Ovary (tissue), 9 donors: ENCODE measurements around the gene RANBP3. TPM values are rescaled to one million over a fixed set of nuclear protein-coding genes. Genes with fewer than 3 reads are reported as not detected.

Experiments
- DNase-seq, 5 donors: peaks; one replicate each; pipeline ENCODE4 v3.0.0-alpha.2; 2019 to 2020
- H3K27ac ChIP-seq, 2 donors: fragments of 200-600 bp; one replicate each; pipeline versions ENCODE4 v1.5.1 to v1.8.0; 2019 to 2022
- H3K27me3 ChIP-seq: fragments of 200-600 bp; one replicate; pipeline ENCODE4 v1.8.0; 2022
- H3K36me3 ChIP-seq: fragments of 200-600 bp; sonication (generic); one replicate; pipeline ENCODE4 v1.5.1; 2019
- H3K4me1 ChIP-seq: one replicate; pipeline ENCODE4 v1.8.1; 2013; ENCODE audit warnings: mild to moderate bottlenecking, moderate library complexity; ENCODE audit not compliant: insufficient read depth
- H3K4me3 ChIP-seq: fragments of 200-600 bp; sonication (generic); one replicate; pipeline ENCODE4 v1.5.1; 2017
- H3K9me3 ChIP-seq, 2 donors: fragments of 200-600 bp in 1 of 2; sonication (generic) in 1 of 2; one replicate each; pipeline versions ENCODE4 v1.5.1 to v1.8.1; 2013 to 2019; ENCODE audit warnings: mild to moderate bottlenecking in 1 of 2, moderate library complexity in 1 of 2
- EP300 ChIP-seq: sonication (generic); formaldehyde crosslinking; IDR thresholded peaks from one replicate; pipeline ENCODE4 v1.6.1; 2017; ENCODE audit warnings: antibody characterized with exemption
- POLR2A ChIP-seq: fragments of 450-650 bp; IDR thresholded peaks from one replicate; pipeline ENCODE4 v1.6.1; 2017; ENCODE audit warnings: antibody characterized with exemption, mild to moderate bottlenecking, moderate library complexity
- WGBS, 3 donors: extraction: QIAGEN DNeasy Blood & Tissue Kit in 1 of 3; methylation state at CpG; one replicate each; pipeline versions ENCODE4 v1.1.5 to v1.1.7; 2013 to 2017; 5-methylcytosine and 5-hydroxymethylcytosine counted together
- intact Hi-C, 4 donors: fragments of 100-400 bp; cut with DNase I; formaldehyde crosslinking; loops; one replicate each; pipeline versions ENCODE4 v1.11.0 to v1.15.1; 2022 to 2023
- polyA plus RNA-seq, 2 donors: library from polyadenylated mRNA; stranded (reverse); fragments of 200-250 nt in 1 of 2; fragments of 350-450 nt in 1 of 2; fragmentation: Illumina TruSeq in 1 of 2; extraction: RNeasy Lipid Tissue Mini Kit (QIAGEN cat#74804) in 1 of 2; gene quantifications; one replicate each; pipeline ENCODE4 v1.2.3, GENCODE V29; 2013 to 2014
- total RNA-seq, 7 donors: library from RNA; depleted of rRNA in 2 of 7; stranded (reverse); fragments of >200 nt in 2 of 7; fragmentation: NEBNext Ultra II Directional in 3 of 7; extraction: Animal tissue kit (Norgen Biotek cat#: 25700) in 3 of 7; gene quantifications; one replicate each; pipeline versions ENCODE4 v1.1.0 to v1.2.4, GENCODE V29; 2016 to 2023
- TF ChIP-seq, protein P1 (sequence below), 3 donors: fragments of 450-650 bp in 2 of 3; fragments of 200-600 bp in 1 of 3; IDR thresholded peaks; one replicate each; pipeline versions ENCODE4 v1.5.1 to v1.8.0; 2016 to 2022; ENCODE audit warnings: antibody characterized with exemption in 3 of 3, mild to moderate bottlenecking in 1 of 3
- donor health status: DM: no; HTN: no; CAD: no; lungs with moderate emphysema.
- donor health status: DM: no; HTN: no; CAD: no.
- donor health status: Bipolar disorder and iron deficiency.
- donor health status: DM: yes; HTN: yes; CAD: no.
- donor health status: DM: no; HTN: no; CAD: no.
- donor health status: DM: yes; HTN: yes; CAD: no.

The RANBP3 gene
- total and polyA plus RNA-seq, 9 donors, result 54.0 to 88.4 (median 67.9) TPM

DNA sequence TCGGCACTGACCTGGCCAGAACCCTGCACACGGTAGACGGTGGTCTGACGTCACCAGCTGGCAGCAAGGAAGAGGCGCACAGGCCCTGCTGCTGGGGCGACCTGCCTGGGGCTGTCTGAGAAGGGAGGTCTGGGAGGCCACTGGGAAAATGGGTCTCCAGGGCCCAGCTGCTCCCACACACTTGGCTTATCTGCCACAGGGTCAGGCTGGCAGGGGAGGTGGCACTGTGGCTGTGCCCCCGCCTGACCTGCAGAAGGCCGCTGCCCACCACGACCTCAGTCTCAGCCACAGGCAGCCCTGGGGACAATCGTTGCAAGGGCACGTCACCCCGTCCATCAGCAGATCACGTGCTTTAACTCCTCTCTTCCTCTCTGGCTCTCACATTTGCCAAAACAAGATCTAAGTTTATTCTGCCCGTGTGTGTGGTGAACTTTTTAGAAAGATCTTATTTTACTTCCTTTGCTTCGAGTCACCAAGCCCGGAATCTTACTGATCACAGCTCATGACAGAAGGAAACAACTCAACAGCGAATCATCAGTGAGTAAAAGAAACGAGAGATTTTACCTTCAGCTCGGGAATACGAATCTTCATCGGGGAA lies 45.2 kb upstream of the RANBP3 start:
- H3K4me3 ChIP-seq, result no peak overlapping the region
- peaks cover 3% of the 10 kb centered on the region for H3K4me1 ChIP-seq
- 54 to 62% (median 59%) methylated on average over 21 of the region's 21 CpGs for WGBS, 3 donors
- intact Hi-C loops, result loop anchor here in 3 of 4 donors (5.0 to 10.0 kb wide), 2 partner anchors 36 to 238 kb away; partner anchors contain the start of gene PRR22 (in 1 of the 3)
- H3K36me3 ChIP-seq, result no peaks in the 10 kb centered on the region
- no peaks in the 10 kb centered on the region for H3K9me3 ChIP-seq
- no peaks in the 10 kb centered on the region for H3K27me3 ChIP-seq
- H3K27ac ChIP-seq, result peak overlapping the region in 1 of 2 donors; percentile 43
- TF ChIP-seq POLR2A (no peak), EP300 (no peak)
- TF ChIP-seq, protein P1, sequence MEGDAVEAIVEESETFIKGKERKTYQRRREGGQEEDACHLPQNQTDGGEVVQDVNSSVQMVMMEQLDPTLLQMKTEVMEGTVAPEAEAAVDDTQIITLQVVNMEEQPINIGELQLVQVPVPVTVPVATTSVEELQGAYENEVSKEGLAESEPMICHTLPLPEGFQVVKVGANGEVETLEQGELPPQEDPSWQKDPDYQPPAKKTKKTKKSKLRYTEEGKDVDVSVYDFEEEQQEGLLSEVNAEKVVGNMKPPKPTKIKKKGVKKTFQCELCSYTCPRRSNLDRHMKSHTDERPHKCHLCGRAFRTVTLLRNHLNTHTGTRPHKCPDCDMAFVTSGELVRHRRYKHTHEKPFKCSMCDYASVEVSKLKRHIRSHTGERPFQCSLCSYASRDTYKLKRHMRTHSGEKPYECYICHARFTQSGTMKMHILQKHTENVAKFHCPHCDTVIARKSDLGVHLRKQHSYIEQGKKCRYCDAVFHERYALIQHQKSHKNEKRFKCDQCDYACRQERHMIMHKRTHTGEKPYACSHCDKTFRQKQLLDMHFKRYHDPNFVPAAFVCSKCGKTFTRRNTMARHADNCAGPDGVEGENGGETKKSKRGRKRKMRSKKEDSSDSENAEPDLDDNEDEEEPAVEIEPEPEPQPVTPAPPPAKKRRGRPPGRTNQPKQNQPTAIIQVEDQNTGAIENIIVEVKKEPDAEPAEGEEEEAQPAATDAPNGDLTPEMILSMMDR (IDR thresholded peaks at IDR 0.05), result no peak
- DNase-seq, result no peak

DNA sequence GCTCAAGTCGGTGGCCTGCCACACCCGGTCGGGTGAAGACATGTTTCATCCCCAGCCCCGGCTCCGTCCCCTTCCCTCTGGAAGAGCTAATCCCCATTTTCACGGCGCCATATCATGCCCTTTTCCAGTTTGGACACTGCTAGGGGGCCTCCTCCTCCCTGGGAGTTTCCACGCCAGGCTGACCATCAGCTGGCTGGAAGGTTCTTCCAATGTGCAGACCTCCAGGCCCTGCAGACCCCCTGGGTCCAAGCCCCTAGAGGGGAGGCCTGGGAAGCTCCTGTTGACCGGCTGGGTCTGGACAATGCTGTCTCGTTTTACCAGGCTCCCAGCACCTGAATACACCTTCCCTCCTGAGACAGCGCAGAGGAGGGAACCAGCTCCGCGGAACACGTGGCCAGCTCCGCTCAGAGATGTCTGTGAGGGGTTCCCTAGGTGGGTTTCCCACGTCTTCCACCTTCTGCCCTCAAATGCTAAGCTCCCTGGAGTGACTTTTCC lies 44.7 kb upstream of the RANBP3 start:
- no peaks in the 10 kb centered on the region for H3K36me3 ChIP-seq

GRCh38 chr19:6021878-6022569 lies 44.1 kb upstream of the RANBP3 start:
- DNase-seq, result peak; percentile 67 to 87 (median 82)
- intact Hi-C loops, result loop anchor here in 3 of 4 donors (5.0 to 10.0 kb wide), 2 partner anchors 35 to 237 kb away; partner anchors contain the start of gene PRR22 (in 1 of the 3)

More for the DNA sequence above, 44.7 kb upstream of the RANBP3 start:
- Histone ChIP-seq H3K27ac (no peak overlapping the region), H3K27me3 (no peaks in the 10 kb centered on the region), H3K4me1 (peaks cover 3% of the 10 kb centered on the region), H3K9me3 (no peaks in the 10 kb centered on the region), H3K4me3 (no peak overlapping the region)
- intact Hi-C loops, result loop anchor here in 3 of 4 donors (5.0 to 10.0 kb wide), 2 partner anchors 35 to 238 kb away; partner anchors contain the start of gene PRR22 (in 1 of the 3)
- DNase-seq, result no peak
- TF ChIP-seq EP300 (no peak), POLR2A (no peak)
- TF ChIP-seq, protein P1 (IDR thresholded peaks at IDR 0.05), result no peak
- 72 to 73% (median 72%) methylated on average over 16 of the region's 16 CpGs for WGBS, 3 donors

More at GRCh38 chr19:6021878-6022569, 44.1 kb upstream of the RANBP3 start:
- H3K36me3 ChIP-seq, result no peaks in the 10 kb centered on the region
- WGBS, 3 donors, result 44 to 50% (median 47%) methylated on average over 29 of the region's 29 CpGs
- no peak overlapping the region for H3K4me3 ChIP-seq
- TF ChIP-seq, protein P1 (IDR thresholded peaks at IDR 0.05), result peak; percentile 68 to 85 (median 77)
- no peak for TF ChIP-seq POLR2A
- no peaks in the 10 kb centered on the region for H3K27me3 ChIP-seq
- H3K9me3 ChIP-seq, result no peaks in the 10 kb centered on the region
- H3K4me1 ChIP-seq, result peaks cover 3% of the 10 kb centered on the region
- no peak overlapping the region for H3K27ac ChIP-seq
